ENCODE data around the gene CBFA2T3. TPM values are rescaled to one million over a fixed set of nuclear protein-coding genes. Genes with fewer than 3 reads are reported as not detected.
"Not testable (repeated sequence)": the region's sequence is repeated elsewhere in the genome, so short reads cannot be mapped to it uniquely, and the experiment has no call there.

The CBFA2T3 gene
- total RNA-seq, 2 experiments from 2014 or later = 0.21 TPM; not detected in 1

DNA sequence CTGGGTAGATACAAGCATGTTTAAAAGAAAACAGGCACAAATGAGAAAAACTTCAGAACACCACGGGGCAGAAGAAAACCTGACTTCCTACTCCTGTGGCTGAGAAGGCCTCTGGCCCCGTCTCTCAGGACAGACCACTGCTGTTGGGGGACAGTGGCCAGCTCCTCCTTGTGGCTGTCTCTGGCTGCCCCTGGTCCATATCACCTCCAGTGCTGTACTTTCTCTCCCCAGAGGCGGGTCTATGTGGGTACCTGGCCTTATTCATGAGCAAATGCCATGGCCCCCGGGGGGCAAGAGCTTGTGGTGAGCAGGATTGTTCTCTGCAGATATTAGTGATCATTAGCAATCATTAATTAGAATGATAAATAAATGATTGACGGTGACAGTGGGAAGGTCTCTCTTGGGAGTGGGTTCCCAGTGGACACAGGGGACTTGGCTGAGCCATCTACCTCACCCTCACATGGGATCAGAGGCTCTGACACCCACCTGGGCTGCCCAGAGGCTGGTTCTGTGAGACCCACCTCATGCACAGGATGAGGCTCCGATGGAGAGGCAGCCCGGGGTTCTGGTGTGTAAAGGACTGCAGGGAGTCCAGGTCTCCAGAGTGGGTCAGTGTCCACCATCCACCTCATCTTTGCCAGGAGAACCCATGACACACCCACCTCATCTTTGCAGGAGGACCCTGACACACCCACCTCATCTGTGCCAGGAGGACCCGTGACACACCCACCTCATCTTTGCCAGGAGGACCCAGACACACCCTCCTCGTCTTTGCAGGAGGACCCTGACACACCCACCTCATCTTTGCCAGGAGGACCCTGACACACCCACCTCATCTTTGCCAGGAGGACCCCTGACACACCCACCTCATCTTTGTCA is 30.6 kb upstream of the CBFA2T3 start:
- CTCF ChIA-PET = no interaction called here
- no peak for DNase-seq
- no peak for ATAC-seq
- Mint-ChIP-seq H3K36me3 (no peaks in the 10 kb centered on the region), H3K9me3 (ENCODE audit: low read depth) (no peaks in the 10 kb centered on the region), H3K27ac (no peak overlapping the region), H3K4me3 (no peak overlapping the region), H3K27me3 (peaks cover 19% of the 10 kb centered on the region), H3K4me1 (no peaks in the 10 kb centered on the region)

DNA sequence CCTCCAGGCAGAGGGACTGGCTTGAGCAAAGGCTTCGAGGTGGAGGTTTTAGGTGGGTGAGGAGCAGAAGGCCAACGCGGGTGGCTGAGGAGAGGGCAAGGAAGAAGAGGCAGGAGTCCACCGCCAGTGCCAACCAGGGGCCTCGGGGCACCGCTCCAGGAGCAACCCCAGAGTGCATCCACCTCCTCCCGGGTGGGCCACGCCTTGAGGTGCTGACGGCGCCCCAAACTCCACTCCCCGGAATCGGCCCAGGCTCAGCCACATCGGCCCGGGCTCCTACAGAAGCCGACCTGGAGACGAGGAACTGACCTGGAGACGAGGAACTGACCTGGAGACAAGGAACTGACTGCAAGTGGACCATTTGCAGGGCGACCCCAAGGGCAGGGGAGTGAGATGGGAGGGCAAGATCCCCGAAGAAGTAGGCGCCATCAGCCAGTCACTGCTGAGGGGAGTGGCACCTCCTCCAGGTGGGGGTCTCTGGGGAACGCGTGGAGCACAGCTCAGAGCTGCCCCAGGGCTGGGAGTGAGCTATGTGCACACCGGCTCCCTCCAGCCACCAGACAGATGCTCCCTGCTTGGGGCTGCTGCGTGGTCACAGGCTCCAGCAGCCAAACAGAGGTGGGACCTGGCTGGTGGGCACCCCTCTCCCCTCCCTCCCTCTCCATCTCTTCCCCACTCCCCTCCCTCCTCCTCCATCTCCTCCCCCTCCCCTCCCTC is 29.2 kb upstream of the CBFA2T3 start:
- H3K4me1 Mint-ChIP-seq = no peaks in the 10 kb centered on the region
- DNase-seq = no peak

DNA sequence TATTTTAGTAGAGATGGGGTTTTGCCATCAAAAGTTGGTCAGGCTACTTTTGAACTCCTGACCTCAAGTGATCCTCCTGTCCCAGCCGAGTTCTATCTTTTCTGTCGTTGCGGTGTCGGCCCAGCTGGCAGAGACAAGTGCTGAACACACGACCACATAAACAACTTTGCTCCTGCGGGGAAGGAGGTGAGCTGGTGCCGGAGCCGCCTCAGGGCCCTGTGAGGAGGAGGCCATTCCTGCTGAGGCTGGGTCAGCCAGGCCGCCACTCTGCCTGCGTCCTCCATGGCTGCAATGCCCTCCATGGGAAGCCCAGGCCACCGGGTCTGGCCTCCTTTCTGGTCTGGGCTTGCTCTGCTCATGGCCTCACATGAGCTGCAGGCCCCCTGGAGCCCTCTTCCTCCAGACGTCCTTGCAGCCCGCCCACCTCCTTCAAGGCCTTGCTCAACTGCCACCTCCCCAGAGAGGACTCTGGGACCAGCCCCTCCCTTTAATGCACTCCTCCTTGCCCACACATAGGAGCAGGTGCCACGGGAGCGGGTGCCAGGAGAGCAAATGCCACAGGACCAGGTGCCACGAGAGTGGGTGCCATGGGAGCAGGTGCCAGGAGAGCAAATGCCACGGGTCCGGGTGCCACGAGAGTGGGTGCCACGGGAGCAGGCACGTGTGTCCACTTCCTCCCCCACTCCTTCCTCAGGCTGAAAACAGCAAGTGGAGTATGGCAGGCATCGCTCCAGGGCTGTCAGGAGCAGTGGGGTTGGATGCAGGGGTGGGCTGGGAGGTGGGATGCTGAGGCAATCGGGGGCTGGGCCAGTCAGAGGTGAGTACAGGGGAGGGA is 28.4 kb upstream of the CBFA2T3 start:
- no peak overlapping the region for H3K27ac Mint-ChIP-seq
- no peaks in the 10 kb centered on the region for H3K4me1 Mint-ChIP-seq
- ATAC-seq = no peak
- no peaks in the 10 kb centered on the region for H3K36me3 Mint-ChIP-seq
- no peak overlapping the region for H3K4me3 Mint-ChIP-seq
- H3K9me3 Mint-ChIP-seq (ENCODE audit: low read depth) = no peaks in the 10 kb centered on the region
- no peak for DNase-seq
- CTCF ChIA-PET = no interaction called here
- peaks cover 19% of the 10 kb centered on the region for H3K27me3 Mint-ChIP-seq

More for the DNA sequence above, 29.2 kb upstream of the CBFA2T3 start:
- CTCF ChIA-PET = no interaction called here
- no peak overlapping the region for H3K27ac Mint-ChIP-seq
- no peaks in the 10 kb centered on the region for H3K36me3 Mint-ChIP-seq
- no peak overlapping the region for H3K4me3 Mint-ChIP-seq
- H3K9me3 Mint-ChIP-seq (ENCODE audit: low read depth) = no peaks in the 10 kb centered on the region
- H3K27me3 Mint-ChIP-seq = peaks cover 19% of the 10 kb centered on the region
- no peak for ATAC-seq

DNA sequence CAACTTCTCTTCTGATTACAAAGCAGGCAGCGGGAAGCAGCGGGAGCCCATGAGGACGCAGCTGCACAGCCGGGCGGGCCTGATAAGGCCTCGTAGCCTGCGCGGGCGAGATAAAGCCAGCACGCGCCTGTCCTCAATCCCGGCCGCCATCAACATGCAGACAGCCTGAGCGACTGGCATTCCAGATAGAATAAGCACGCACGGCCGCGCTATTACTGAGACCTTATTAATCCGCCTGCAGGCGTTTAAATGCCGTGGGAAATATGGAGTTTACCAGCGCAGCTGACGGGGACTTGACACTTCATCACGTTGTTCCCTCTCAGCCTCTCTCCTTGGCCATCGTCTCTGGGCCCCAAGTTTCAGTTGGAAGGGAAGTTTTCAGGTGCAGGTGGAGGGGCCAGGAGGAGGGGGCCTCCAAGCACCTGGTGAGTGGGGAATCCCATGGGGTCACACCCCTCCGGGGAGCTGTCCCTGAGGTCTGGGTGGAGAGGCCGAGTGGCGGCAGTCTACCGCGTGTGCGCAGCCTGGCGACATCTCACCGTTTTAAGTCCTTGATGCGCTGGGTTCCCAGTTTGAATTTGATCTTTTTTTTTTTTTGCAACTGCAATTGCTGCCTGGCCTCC is 27.3 kb upstream of the CBFA2T3 start:
- no peak for DNase-seq
- H3K4me1 Mint-ChIP-seq = peaks cover 3% of the 10 kb centered on the region

DNA sequence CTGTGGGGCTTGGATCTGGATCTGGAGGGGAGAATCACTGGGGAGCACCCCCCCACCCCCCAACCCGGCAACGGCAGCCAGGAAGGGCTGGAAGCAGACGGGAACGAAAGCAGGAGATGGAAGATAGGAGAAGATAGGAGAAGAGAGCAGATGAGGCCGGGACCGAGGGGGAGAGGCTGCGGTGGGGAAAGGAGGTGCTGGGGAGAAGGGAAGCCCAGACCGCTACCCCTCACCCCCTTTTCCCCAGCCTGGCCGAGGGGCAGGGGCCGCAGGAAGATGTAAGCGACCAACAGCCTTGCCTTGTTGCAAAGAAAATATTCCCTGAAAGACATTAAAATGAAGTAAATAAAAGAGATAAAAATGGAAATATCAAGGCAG is 26.8 kb upstream of the CBFA2T3 start:
- CTCF ChIA-PET = no interaction called here
- H3K4me1 Mint-ChIP-seq = peaks cover 8% of the 10 kb centered on the region
- no peak overlapping the region for H3K4me3 Mint-ChIP-seq
- DNase-seq = no peak
- H3K9me3 Mint-ChIP-seq (ENCODE audit: low read depth) = peaks cover 6% of the 10 kb centered on the region
- peaks cover 22% of the 10 kb centered on the region for H3K27me3 Mint-ChIP-seq
- peaks cover 5% of the 10 kb centered on the region for H3K36me3 Mint-ChIP-seq
- no peak overlapping the region for H3K27ac Mint-ChIP-seq
- no peak for ATAC-seq

More for the DNA sequence above, 27.3 kb upstream of the CBFA2T3 start:
- no peak overlapping the region for H3K27ac Mint-ChIP-seq
- ATAC-seq = no peak
- peaks cover under 1% of the 10 kb centered on the region for H3K9me3 Mint-ChIP-seq (ENCODE audit: low read depth)
- no peak overlapping the region for H3K4me3 Mint-ChIP-seq
- CTCF ChIA-PET = no interaction called here
- H3K27me3 Mint-ChIP-seq = peaks cover 22% of the 10 kb centered on the region
- peaks cover under 1% of the 10 kb centered on the region for H3K36me3 Mint-ChIP-seq

DNA sequence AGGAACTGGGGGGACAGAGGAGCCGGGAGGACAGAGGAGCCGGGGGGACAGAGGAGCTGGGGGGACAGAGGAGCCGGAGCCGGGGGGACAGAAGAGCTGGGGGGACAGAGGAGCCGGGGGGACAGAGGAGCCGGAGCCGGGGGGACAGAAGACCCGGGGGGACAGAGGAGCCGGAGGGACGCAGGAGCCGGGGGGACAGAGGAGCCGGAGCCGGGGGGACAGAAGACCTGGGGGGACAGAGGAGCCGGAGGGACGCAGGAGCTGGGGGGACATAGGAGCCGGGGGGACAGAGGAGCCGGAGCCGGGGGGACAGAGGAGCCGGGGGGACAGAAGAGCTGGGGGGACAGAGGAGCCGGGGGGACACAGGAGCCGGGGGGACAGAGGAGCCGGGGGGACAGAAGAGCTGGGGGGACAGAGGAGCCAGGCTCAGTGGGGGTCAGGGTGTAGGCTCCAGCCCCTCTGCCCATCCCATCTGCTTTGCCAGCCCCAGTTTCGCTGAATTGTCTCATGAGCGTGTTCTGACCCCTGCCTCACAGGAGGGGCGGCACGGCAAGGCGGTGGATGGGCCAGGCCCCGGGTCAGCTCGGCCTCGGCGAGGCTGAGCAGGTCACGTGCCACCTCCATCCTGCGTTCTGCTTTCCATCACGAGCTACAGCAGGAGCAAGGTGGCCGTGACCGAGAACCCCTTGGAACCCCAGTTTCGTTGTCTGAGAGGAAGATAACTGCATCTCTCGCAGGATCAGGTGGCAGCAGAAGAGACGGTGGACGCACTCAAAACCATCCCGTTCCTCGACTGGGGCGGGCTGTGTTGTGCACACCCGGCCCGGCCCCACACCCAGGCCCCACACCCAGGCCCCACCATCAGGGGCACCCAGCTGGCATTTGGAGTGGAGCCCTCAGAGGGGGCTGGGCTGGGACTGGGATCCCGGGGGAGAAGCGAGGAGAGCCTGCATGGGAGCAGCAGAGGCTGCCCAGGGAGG is 26.1 kb upstream of the CBFA2T3 start:
- CTCF ChIA-PET = no interaction called here
- Mint-ChIP-seq H3K9me3 (ENCODE audit: low read depth) (peaks cover 7% of the 10 kb centered on the region), H3K27me3 (peaks cover 22% of the 10 kb centered on the region), H3K4me3 (no peak overlapping the region), H3K36me3 (peaks cover 5% of the 10 kb centered on the region), H3K4me1 (peaks cover 8% of the 10 kb centered on the region), H3K27ac (no peak overlapping the region)
- DNase-seq (no peak), ATAC-seq (no peak)

DNA sequence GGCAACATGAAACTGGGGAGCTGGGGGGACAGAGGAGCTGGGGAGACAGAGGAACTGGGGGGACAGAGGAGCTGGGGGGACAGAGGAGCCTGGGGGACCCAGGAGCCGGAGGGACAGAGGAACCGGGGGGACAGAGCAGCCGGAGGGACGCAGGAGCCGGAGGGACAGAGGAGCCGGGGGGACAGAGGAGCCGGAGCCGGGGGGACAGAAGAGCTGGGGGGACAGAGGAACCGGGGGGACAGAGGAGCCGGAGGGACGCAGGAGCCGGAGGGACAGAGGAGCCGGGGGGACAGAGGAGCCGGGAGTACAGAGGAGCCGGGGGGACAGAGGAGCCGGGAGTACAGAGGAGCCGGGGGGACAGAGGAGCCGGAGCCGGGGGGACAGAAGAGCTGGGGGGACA is 25.1 kb upstream of the CBFA2T3 start:
- peaks cover 13% of the 10 kb centered on the region for H3K9me3 Mint-ChIP-seq (ENCODE audit: low read depth)
- H3K27ac Mint-ChIP-seq, H3K36me3 Mint-ChIP-seq, ATAC-seq, DNase-seq, H3K4me1 Mint-ChIP-seq, H3K4me3 Mint-ChIP-seq, CTCF ChIA-PET: not testable (repeated sequence)
- peaks cover 22% of the 10 kb centered on the region for H3K27me3 Mint-ChIP-seq

DNA sequence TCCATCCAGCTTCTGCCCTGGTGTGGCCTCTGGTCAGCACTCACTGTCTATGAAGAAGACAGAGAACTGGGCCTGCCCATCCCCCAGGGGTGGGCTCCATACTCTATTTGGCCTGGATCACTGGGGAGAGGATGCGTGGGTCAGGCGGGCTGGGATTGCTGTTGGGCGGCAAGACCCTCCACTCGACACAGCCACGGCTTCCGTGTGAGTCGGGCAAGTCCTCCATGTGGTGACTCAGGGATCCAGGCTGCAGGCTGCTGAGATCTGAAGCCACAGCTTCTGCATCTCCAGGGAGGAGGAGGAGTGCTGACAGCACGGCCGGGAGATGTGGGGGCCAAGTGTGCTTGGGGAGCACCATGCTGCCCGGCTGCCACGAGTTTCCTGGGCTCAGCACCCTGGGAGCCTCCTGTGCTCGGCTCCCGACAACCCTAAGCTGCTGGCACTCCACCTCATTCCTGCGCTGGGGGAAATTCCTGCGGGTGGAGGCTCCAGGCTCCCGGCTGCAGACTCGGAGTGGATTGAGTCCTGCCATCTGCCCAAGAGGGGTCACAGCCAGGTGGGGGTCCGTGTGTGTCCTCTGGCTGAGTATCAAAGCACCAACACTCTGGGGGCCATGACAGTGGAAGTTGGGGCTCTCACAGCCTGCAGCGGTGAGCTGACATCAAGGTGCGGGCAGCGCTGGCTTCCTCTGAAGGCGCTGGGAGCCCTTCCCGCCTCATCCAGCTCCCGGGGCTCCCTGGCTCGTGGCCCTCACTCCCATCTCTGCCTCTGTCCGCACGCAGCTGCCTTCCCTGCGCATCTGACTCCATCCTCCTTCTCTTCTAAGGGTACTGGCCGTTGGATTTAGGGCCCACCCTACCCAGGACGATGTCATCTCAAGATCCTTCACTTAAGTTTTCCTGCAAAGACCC is 24.4 kb upstream of the CBFA2T3 start:
- Mint-ChIP-seq H3K9me3 (ENCODE audit: low read depth) (peaks cover 13% of the 10 kb centered on the region), H3K36me3 (peaks cover 9% of the 10 kb centered on the region), H3K4me1 (peaks cover 8% of the 10 kb centered on the region), H3K27ac (no peak overlapping the region), H3K4me3 (no peak overlapping the region), H3K27me3 (peaks cover 22% of the 10 kb centered on the region)
- CTCF ChIA-PET = no interaction called here
- ATAC-seq (no peak), DNase-seq (no peak)

DNA sequence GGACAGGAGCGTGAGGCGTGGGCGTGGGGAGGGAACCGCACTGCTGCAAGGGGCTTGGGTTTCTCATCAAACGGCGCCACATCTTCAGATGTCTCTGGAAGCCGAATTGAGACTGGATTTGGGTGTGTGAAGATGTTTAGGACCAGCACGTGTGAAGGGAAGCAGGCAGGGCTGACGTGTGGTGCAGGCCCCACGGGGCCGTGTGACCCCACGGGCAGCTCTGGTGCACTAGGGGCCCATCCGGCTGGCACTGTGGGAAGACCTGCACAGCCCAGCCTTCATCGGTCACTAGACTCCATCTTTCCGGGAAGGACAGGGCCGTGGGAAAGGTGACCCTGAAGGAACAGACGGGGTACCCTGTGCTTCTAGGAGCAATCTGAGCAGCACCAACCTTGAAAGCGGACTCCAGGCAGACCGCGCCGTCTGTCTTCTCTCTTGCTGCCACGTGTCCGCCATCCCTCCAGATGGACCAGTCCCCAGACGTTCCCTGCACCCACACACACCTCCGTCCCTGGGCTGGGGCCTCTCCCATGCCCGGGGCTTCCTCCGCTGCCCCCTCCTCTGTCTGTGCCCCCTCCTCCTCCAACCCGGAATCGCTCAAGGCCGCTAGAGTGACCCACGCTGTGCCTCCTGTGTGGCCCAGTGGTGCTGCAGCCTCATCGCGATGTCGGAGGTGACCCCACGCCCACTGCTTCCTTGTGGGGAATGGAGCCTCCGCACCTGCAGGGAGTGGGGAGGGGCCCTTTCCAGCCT is 23.4 kb upstream of the CBFA2T3 start:
- peaks cover 22% of the 10 kb centered on the region for H3K27me3 Mint-ChIP-seq
- no peak for ATAC-seq
- H3K4me1 Mint-ChIP-seq = peaks cover 8% of the 10 kb centered on the region
- peaks cover 9% of the 10 kb centered on the region for H3K36me3 Mint-ChIP-seq
- no peak for DNase-seq
- CTCF ChIA-PET = no interaction called here
- no peak overlapping the region for H3K27ac Mint-ChIP-seq
- H3K9me3 Mint-ChIP-seq (ENCODE audit: low read depth) = peaks cover 13% of the 10 kb centered on the region
- H3K4me3 Mint-ChIP-seq = no peak overlapping the region

DNA sequence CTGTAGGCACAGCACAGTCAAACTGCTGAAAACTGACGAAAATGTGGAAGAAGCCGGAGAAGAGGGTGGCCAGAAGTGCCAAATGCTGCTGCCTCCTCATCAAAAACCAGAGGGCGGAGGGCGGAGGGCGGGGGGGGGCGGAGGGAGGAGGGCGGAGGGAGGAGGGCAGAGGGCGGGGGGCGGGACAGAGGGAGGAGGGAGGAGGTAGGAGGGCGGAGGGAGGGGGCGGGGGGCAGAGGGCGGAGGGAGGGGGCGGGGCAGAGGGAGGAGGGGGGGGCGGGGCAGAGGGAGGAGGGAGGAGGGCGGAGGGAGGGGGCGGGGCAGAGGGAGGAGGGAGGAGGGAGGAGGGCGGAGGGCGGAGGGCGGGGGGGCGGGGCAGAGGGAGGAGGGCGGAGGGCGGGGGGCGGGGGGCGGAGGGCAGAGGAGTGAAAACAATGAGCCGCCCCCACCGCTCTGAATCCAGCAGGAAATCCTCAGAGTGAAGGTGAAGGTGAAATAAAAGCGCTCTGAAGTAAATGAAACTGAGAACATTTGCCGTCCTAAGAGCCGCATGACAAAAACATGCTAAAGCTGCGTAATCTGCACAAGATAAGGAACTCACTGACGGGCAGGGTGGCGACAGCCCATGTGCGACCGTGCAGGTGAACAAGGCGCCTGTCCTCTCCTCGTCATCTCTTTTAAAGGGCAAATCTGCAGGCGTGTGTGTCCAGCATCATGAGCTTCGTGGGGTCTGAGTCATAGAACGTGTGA is 22.6 kb upstream of the CBFA2T3 start:
- ATAC-seq (peak; percentile 23), DNase-seq (no peak)
- peaks cover 8% of the 10 kb centered on the region for H3K4me1 Mint-ChIP-seq
- H3K4me3 Mint-ChIP-seq = no peak overlapping the region
- peaks cover 13% of the 10 kb centered on the region for H3K9me3 Mint-ChIP-seq (ENCODE audit: low read depth)
- peaks cover 9% of the 10 kb centered on the region for H3K36me3 Mint-ChIP-seq
- CTCF ChIA-PET = no interaction called here
- H3K27ac Mint-ChIP-seq = peak overlapping the region; percentile 55
- H3K27me3 Mint-ChIP-seq = peaks cover 17% of the 10 kb centered on the region
